ENCODE results near the gene TRPM2.
"Not testable (repeated sequence)": the region's sequence is repeated elsewhere in the genome, so short reads cannot be mapped to it uniquely, and the experiment has no call there.

Gene TRPM2

DNA sequence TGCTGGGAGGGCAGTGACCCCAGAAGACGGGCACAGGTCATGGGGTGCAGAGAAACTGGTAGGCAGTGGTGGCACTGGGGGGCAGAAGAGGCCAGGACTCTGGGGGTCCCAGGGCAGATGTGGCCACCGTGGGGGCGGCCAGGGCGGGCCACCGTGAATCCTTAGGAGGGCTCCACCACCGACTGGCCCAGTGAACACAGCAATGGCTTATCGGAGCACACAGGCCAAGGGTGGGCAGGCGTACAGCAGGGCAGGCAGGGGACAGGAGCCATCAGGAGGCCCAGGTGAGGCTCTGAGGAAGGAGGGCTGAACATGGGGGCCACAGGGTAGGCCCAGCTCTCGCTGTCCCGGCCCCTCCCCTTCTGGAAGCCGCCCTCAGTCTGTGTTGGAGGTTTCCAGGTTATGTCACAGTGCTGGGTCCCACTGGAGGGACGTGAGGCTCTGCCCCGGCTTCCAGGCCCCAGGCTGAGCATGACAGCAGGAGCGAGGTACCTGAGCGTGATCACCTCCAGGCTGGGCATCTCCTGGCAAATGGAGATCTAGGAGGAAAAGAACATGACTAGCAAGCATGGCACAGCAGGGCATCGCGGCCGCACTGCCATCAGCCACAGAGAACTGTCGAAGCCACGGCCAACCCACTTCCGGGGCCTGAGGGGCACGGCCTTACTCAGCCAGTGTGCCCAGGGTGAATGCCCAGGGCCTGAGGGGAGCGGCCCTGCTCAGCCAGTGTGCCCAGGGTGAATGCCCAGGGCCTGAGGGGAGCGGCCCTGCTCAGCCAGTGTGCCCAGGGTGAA lies 18.0 kb upstream of the TRPM2 start:
- no peak for DNase-seq (ENCODE audit: low spot score)

DNA sequence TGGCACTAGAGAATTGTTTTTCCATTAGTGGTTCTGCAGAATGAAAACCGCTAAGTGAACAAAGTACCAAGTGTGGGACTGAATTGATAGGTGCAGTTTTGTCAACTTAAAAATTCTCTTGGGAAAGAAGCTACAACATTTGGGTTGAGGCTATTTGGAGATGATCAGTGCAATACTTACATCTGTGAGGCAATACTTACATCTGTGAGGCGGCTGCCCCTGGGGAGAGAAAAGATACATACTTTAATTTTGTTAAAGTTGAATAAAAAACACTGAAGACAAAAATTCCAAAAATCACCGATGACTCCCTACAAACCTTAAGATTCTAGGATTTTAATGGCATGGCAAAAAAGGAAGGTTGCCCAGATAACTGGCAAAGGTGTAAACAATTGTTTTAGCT lies 16.0 kb upstream of the TRPM2 start:
- DNase-seq (ENCODE audit: low spot score), result peak; percentile 4

- DNase-seq (ENCODE audit: low spot score), result peak; percentile 63
These were observed 15.2 kb upstream of the TRPM2 start for GRCh38 chr21:44337941-44338895.

- peak; percentile 93 for DNase-seq (ENCODE audit: low spot score)
These were observed 14.2 kb upstream of the TRPM2 start, which contains the start of gene CFAP410 for GRCh38 chr21:44338971-44339910. Gene CFAP410 (minus strand): TSS chr21:44339390. CDS start chr21:44339194, 196 bp downstream.

- DNase-seq (ENCODE audit: low spot score), result not testable (repeated sequence)
These were observed 11.5 kb upstream of the TRPM2 start for GRCh38 chr21:44341726-44342458.

DNA sequence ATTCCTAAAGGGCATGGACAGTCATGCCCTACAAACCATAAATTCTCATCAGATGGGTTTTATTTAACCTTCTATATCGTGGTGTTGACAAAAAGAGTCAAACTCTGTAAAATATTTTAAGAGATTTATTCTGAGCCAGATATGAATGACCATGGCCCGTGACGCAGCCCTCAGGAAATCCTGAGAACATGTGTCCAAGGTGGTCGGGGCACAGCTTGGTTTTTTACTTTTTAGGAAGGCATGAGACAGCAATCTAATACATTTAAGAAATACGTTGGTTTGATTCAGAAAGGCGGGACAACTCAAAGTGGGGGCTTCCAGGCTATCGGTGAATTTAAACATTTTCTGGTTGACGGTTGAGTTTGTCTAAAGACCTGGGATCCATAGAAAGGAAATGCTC lies 10.4 kb upstream of the TRPM2 start:
- DNase-seq (ENCODE audit: low spot score), result not testable (repeated sequence)

- no peak for DNase-seq (ENCODE audit: low spot score)
These were observed 8.8 kb upstream of the TRPM2 start for GRCh38 chr21:44344541-44345183.

DNA sequence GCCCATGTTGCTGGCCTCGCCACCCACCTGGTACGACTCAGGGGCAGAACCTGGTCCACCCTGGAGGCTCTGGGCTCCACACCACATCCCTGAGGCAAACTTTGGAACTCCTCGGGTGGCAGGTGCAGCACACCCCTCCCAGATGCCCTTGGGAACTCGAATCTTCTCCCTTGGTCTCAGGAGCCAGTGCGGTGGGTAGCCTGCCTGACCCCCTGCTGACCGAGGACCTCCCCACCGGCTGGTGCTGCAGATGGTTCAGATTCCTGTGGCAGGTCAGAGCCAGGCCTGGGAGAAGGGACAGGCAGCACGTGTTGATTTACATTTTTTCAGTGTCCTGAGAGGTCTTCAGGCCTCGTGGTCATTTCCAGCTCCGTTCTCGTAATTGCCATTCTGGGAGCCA lies 7.9 kb upstream of the TRPM2 start:
- no peak for DNase-seq (ENCODE audit: low spot score)

- no peak for DNase-seq (ENCODE audit: low spot score)
These were observed 5.4 kb upstream of the TRPM2 start for GRCh38 chr21:44347911-44348451.

DNA sequence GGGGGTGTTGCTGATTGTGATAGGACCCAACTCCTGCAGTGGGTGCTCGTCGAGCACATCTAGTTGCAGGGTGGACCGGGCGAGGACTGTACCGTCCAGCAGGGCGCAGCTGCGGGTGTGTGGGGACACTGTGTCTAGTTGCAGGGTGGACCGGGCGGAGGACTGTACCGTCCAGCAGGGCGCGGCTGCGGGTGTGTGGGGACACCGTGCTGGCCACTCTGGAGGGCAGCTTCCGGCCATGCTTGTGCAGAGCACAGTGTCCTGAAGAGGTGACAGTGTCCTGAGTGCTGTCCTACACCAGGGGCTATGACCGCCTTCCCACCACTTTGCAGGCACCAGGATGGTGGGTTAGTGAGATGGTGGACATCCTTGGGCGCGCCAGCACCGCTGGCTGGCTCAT lies 4.6 kb upstream of the TRPM2 start:
- DNase-seq (ENCODE audit: low spot score), result no peak

DNA sequence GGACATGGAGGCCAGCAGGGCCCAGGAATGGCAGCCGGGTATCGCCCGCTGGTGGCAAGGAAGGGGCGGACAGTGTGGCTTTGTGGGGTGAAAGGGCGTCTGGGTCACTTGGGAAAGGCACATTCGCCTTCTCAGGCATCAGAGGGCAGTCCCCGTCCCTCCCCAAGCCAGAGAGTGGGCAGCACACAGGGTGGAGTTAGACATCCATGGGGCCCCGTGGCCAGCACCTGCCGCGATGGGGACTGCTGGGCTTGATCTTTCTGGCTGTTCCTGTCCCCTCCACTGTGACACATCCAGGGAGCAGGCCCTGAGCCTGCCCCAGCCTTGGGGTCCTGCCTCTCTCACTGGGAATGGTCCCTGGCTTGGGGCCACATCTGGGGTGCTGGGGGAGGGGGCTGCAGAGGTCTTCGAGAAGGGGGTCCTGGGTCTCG lies 4.0 kb upstream of the TRPM2 start:
- DNase-seq (ENCODE audit: low spot score), result no peak

GRCh38 chr21:44349847-44350772 lies 3.3 kb upstream of the TRPM2 start:
- DNase-seq (ENCODE audit: low spot score), result no peak

DNA sequence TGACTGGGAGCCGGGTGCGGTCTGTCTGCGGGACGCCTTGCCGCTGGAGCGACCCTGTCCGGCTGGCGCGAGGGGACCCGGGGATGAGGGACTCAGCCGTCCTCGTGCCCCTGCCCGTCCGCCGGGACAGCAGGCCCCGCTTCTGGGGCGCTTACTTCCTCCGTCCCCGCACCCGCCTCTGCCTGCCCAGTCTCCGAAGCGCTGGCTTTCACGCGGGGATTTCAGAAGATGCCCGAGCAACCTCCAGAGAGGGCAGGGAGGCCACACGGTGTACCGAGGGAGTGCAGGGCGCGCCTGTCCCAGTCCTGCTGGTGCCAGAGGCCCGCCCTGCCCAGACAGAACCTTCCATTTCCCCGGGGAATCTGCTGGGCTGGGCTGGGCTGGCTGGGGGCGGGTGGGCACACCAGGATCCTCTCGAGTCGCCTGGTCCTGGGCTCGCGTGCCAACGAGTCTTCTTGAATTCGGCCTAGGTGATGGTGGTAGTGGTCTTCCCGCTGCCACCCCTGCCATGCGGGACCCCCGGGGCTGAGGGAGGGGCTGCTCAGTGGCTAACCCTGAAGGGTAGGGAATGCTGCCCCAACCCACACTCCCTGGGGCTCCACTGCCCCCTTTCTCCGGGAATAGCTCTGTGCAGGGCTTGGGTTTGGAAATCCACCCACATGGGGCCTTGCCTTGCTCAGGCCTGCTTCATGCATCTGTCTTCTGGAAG lies 2.5 kb upstream of the TRPM2 start:
- no peak for DNase-seq (ENCODE audit: low spot score)

DNA sequence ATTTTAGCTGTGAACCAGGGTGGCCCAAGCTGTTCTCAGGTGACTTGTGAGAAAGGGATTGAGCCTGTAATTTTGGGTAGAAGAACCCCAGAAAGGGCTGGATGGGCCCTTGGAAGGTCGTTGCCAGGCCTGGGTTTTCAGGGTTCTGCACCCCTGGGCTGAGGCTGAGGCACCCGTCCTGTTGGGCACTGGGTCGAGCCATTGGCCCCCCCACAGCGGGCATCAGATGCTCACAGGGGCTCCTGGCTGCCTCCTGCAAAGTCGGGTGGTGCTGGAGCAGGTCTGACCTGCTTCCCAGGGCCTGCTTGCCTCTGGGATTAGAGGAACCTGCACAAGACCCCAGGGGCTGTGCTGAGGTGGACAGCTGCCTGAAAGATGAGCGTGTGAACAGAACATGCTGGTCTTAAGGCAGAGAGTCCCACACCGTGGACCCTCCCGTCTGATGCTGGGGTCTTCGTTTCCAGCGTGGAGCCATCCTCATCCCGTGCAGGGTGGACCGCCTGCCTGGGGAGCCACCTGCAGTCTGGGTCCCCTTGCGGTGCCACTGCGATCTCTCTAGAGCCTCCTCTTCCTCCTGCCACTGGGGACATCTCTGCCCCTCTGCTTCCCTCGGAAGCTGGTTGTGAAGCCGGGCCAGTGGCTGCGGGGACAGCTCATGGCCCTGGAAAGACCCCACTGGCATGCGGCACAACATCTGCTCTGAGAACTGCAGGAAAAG lies 1.7 kb upstream of the TRPM2 start:
- no peak for DNase-seq (ENCODE audit: low spot score)

DNA sequence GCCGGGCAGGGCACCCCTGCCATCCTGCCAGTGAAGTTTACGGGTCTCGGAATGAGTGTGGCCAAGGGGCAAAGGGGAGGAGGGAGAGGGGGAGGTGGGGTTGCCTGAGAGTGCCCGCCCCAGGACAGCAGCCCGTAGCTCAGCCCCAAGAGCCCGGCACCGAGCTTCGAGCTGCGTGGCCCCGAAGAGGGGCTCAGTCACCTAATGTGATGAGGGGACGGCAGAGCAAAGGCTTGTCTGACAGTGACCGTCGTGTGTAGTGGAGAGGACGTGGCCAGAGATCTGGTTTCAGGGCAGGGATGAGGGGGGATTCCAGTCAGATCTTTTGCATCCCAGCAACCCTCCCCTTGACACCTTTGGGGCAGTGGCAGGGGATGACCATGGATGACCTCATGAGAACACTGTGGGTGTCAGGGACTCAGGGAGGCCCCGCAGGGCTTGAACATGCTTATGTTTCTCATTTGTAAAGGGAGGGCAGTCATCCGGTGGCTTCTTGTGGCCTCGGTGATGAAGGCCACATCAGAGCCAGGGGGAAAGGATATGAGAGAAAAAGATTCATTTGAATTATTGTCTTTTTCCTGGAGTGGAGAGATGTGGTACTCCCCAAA lies 1.1 kb upstream of the TRPM2 start:
- no peak for DNase-seq (ENCODE audit: low spot score)

GRCh38 chr21:44354001-44354405 lies 582 bp downstream of the TRPM2 start:
- no peak for DNase-seq (ENCODE audit: low spot score)
